ENCODE results near the gene GRPEL2.
A peak's percentile ranks its signal among the peaks of the same experiment; 100 is the strongest.

GRPEL2 gene

GRCh38 chr5:149358868-149359495 lies 13.7 kb downstream of the GRPEL2 start:
- peak; percentile 29 for DNase-seq

- DNase-seq: no peak
Observed at GRCh38 chr5:149360272-149360671, 15.0 kb downstream of the GRPEL2 start.

DNA sequence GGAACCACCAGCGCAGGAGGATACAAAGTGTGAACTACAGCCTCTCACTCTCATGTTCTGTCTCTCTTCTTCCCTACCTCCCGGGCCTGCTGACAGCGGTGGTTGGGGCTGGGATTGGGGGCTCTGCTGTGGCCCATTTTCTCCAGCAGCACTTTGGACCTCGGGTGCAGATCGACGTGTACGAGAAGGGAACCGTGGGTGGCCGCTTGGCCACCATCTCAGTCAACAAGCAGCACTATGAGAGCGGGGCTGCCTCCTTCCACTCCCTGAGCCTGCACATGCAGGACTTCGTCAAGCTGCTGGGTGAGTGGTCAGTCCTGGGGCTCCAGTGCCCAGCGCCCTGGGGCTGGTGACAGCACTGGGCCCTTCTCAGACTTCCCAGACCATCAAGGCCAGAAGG lies 17.2 kb downstream of the GRPEL2 start:
- DNase-seq: no peak

- DNase-seq: peak; percentile 41
Observed at GRCh38 chr5:149363358-149363757, 18.1 kb downstream of the GRPEL2 start.

GRCh38 chr5:149363936-149364335 lies 18.6 kb downstream of the GRPEL2 start:
- no peak for DNase-seq

DNA sequence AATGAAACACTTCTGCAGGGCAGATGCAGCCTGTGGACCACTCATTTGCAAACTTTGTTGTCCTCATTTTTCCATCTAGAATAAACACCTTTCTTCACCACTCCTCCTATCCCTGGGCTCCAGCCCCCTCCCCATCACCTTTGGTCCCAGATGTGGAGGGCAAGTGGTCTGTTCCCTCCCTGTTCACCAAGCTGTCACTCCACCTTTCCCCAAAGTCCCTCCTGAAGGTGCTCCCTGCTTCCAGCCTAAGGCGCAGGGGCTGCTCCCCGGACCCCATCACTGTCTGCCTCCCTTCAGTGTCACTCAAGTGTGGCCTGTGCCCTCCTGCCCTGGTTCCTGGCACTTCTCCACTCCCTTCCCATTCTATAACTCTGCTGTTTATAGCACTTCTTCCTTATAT lies 19.4 kb downstream of the GRPEL2 start:
- DNase-seq: no peak

GRCh38 chr5:149365418-149365817 lies 20.1 kb downstream of the GRPEL2 start:
- no peak for DNase-seq

GRCh38 chr5:149366169-149366729 lies 20.9 kb downstream of the GRPEL2 start:
- DNase-seq: peak; percentile 66

- DNase-seq: peak; percentile 92
Observed at GRCh38 chr5:149367249-149367971, 22.1 kb downstream of the GRPEL2 start.

- DNase-seq: no peak
Observed at GRCh38 chr5:149367972-149368645, 22.8 kb downstream of the GRPEL2 start.

DNA sequence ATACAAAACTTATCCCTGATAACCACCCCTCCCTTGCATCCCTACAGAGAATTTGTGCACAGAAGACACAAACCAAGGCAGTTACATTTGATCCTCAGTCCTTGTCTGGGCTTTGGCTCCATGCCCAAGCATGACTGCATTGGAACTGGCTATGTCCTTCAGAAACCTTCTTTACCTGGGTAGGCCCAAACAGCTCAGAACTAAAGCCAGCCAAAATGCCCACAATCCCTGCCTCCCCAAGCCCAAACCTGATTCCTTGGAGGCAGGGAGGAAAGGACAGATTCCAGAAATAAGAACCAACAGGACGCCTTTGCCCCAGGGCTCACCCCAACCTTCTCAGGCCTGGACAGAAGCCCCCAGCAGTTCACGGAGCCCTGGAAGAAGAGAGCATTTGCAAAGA lies 25.6 kb downstream of the GRPEL2 start:
- DNase-seq: no peak

- DNase-seq: peak; percentile 90
Observed at GRCh38 chr5:149371296-149371962, 26.1 kb downstream of the GRPEL2 start.

GRCh38 chr5:149372076-149372795 lies 26.9 kb downstream of the GRPEL2 start:
- no peak for DNase-seq

GRCh38 chr5:149372932-149373331 lies 27.6 kb downstream of the GRPEL2 start:
- no peak for DNase-seq

DNA sequence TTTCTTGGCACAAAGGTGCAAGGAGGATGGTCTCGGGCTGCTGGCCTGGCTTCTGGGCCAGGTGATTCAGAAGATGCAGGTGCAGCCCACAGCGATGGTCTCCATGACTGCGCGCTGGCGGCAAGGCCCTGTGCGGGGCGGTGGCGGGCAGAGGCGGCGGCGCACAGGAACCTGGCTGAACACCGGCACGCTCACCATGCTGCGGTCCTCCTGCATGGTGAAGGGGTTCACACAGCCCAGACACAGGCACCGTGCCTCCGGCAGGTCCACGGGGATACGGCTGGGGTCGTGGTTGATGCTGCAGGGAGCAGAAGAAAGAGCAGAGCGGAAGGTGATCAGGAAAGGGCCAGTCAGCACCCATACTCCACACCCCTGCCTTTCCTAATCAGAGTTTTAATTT lies 29.0 kb downstream of the GRPEL2 start:
- no peak for DNase-seq

DNA sequence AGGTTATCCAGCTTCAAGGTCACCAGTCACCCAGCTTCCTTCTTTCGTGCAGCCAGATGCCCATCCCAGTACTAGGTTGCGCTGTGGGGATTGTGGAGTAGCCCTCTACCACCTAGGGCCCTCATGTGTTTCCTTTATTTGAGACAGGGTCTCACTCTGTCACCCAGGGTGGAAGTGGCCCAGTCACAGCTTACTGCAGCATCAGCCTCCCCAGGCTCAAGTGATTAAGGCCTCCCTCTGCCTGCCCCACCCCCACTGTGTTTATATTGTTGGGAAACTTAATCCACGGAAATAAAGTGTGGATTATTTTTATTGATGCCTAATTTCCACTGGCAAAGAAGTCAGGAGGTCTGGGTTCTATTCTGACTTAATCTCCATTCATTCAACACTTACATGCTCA lies 29.5 kb downstream of the GRPEL2 start:
- no peak for DNase-seq

DNA sequence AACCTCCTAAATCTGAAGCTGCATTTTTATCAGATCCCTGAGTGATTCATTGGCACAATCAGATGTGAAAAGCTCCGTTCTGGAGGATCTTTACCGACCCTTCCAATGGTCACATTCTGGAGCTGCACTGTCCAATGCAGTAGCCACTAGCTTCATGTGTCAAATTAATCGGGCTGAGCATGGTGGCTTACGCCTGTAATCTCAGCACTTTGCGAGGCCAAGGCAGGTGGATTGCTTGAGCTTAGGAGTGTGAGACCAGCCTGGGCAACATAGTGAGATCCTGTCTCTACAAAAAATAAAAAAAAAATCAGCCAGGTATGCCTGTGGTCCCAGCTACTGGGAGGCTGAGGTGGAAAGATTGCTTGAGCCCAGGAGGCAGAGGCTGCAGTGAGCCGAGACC lies 30.1 kb downstream of the GRPEL2 start:
- no peak for DNase-seq

GRCh38 chr5:149376104-149376503 lies 30.8 kb downstream of the GRPEL2 start:
- no peak for DNase-seq

DNA sequence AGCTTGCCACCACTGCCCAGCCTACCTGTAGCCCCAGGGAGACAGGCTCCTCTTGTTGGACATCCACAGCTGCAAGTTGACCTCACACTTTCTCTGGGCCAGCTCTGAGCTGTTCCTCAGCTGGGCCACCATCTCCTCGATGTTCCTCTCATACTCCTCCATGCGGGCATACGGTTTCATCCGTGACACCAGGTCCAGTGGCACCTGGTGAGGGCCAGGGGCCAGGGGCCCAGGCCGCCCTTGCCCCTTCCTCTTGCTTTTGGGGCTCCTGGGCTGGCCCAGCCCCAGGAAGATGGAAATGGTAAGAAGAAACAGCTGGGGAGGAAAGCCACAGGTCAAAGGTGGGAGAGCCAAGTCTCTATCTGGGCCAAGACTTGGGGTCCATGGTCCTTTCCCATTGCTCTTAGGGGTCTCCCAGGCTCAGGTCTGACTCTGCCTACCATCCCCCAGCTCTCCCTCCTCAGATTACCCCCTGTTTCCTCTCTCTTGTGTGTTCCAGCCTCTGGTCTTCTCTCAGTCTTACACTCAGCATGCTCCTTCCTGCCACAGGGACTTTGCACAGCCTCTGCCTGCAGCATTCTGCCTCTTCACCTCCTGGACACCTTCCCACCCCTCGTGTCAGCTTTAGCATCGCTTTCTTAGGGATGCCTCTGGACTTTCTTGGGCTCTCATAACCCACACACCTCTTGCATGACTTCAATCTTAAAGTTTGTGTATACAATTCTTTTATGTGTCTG lies 31.6 kb downstream of the GRPEL2 start:
- no peak for DNase-seq

- no peak for DNase-seq
Observed at GRCh38 chr5:149378241-149378820, 33.0 kb downstream of the GRPEL2 start.

GRCh38 chr5:149379177-149379761 lies 34.0 kb downstream of the GRPEL2 start, which contains the start of gene IL17B:
IL17B (minus strand) TSS chr5:149379292; CDS start chr5:149379225, 67 bp downstream.
- DNase-seq: no peak

Data from hematopoietic multipotent progenitor cell treated with erythropoietin and hydrocortisone succinate and interleukin-3 and kit ligand, for 6 days (in vitro differentiated cells).